ENCODE results near the gene SNX33. TPM values are rescaled to one million over a fixed set of nuclear protein-coding genes. Genes with fewer than 3 reads are reported as not detected.
A peak's percentile ranks its signal among the peaks of the same experiment; 100 is the strongest.
"Not testable (repeated sequence)": the region's sequence is repeated elsewhere in the genome, so short reads cannot be mapped to it uniquely, and the experiment has no call there.

Gene SNX33
- total RNA-seq, 2 donors from 2014 or later: 1.7 to 1.8 TPM

DNA sequence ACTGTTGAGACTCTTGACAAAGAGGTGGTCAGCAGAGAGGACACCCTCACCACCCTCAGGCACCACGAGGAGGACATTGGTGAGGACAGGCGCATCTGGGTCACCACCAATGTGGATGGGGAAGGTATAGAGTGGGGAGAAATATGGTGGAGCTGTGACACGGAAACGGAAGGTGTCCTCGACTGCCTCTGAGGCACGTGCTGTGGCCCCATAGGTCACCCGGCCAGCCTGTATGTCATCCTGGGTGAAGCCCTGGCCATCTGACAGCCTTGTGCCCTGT is 40.5 kb downstream of the SNX33 start:
- DNase-seq (no peak), ATAC-seq (no peak)
- Mint-ChIP-seq H3K4me1 (peaks cover 4% of the 10 kb centered on the region), H3K36me3 (ENCODE audit: low read depth) (peaks cover 4% of the 10 kb centered on the region), H3K4me3 (no peak overlapping the region), H3K27me3 (peaks cover 8% of the 10 kb centered on the region), H3K27ac (no peak overlapping the region)
- H3K9me3 ChIP-seq (ENCODE audit: control insufficient read depth, low read length, poor library complexity, severe bottlenecking): no peaks in the 10 kb centered on the region

DNA sequence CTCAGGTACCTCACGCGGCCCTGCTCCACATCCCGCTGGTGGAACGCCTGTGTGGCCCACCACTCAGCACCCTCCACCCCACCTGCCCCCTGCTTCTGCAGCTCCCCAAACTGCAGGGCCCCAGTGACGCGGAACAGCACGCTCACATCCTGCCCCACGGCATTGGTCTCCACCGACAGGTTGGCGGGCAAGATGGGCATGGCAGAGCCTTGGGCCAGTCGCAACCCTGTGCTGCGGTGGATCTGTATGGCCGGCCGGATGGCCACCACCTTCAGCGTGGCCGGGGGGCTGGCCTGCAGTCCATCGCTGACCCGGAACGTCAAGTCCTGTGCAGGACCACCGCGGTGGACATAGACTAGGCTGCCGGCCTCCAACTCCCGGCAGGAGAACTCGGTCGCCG is 41.1 kb downstream of the SNX33 start:
- Mint-ChIP-seq H3K4me3 (no peak overlapping the region), H3K4me1 (peaks cover 4% of the 10 kb centered on the region), H3K27ac (no peak overlapping the region), H3K27me3 (peaks cover 14% of the 10 kb centered on the region), H3K36me3 (ENCODE audit: low read depth) (peaks cover 4% of the 10 kb centered on the region)
- no peak for DNase-seq
- ATAC-seq: no peak
- no peaks in the 10 kb centered on the region for H3K9me3 ChIP-seq (ENCODE audit: control insufficient read depth, low read length, poor library complexity, severe bottlenecking)

DNA sequence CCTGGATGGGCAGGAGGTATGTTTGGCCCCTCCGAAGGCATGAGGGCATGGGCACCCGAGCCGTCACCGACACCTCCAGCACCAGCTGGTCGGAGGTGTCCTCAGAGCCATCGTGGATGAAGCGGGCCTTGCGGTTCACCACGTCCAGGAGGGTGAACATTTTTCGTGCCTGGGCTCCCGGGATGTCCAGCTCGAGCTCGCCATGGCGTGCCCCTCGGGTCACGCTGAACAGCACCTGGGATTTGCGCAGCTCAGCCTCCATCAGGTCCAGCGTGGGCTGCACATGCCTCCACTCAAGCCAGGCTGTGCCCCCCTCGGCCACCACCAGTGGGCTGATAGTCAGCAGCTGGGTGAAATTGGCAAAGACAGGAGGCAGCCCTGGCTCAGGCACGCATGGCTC is 41.7 kb downstream of the SNX33 start:
- not testable (repeated sequence) for H3K36me3 Mint-ChIP-seq (ENCODE audit: low read depth); H3K27ac Mint-ChIP-seq; DNase-seq; ATAC-seq; H3K4me3 Mint-ChIP-seq; H3K4me1 Mint-ChIP-seq; H3K9me3 ChIP-seq (ENCODE audit: control insufficient read depth, low read length, poor library complexity, severe bottlenecking)
- peaks cover 15% of the 10 kb centered on the region for H3K27me3 Mint-ChIP-seq

DNA sequence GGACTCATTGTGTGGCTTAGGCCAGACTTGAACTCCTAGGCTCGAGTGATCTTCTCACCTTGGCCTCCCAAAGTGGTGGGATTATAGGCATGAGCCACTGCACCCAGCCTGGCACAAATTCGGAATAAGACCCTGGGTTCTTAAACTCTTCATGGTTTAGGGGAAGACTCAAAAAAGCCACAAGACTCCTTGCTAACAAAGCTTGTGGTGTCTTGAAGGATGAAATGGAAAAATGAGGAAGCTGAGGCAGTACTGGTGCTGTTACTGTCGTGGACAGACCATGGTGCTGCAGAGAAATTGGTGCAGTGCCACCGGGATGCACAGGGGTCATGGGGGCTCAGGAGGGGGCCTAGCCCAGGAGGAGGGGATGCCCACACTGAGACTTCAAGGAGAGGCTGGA is 44.6 kb downstream of the SNX33 start:
- not testable (repeated sequence) for H3K27ac Mint-ChIP-seq; H3K9me3 ChIP-seq (ENCODE audit: control insufficient read depth, low read length, poor library complexity, severe bottlenecking); H3K36me3 Mint-ChIP-seq (ENCODE audit: low read depth); DNase-seq; ATAC-seq
- peaks cover 16% of the 10 kb centered on the region for H3K4me1 Mint-ChIP-seq
- peak overlapping the region; percentile 50 for H3K4me3 Mint-ChIP-seq
- H3K27me3 Mint-ChIP-seq: peaks cover 31% of the 10 kb centered on the region

DNA sequence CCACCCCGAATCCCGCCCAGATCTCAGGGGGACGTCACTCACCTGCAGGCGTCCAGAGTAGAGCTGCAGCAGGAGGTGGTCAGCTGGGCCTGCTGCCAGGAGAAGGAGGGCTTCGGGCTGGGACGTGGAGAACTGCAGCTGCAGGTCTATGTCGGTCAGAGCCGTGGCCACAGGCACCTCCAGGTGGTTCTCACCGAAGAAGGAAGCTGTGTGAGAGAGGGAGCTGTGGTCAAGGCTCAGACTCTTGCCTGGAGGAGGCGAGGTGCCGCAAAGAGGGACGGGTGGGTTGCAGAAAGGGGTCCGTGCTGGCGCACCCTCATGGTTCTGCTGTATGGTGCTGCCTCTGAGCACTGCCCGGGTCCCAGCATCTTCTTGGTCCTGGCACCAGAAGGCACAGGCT is 45.3 kb downstream of the SNX33 start:
- H3K4me3 Mint-ChIP-seq; H3K36me3 Mint-ChIP-seq (ENCODE audit: low read depth); H3K27ac Mint-ChIP-seq; ATAC-seq; H3K9me3 ChIP-seq (ENCODE audit: control insufficient read depth, low read length, poor library complexity, severe bottlenecking); DNase-seq: not testable (repeated sequence)
- Mint-ChIP-seq H3K27me3 (peaks cover 31% of the 10 kb centered on the region), H3K4me1 (peaks cover 17% of the 10 kb centered on the region)

DNA sequence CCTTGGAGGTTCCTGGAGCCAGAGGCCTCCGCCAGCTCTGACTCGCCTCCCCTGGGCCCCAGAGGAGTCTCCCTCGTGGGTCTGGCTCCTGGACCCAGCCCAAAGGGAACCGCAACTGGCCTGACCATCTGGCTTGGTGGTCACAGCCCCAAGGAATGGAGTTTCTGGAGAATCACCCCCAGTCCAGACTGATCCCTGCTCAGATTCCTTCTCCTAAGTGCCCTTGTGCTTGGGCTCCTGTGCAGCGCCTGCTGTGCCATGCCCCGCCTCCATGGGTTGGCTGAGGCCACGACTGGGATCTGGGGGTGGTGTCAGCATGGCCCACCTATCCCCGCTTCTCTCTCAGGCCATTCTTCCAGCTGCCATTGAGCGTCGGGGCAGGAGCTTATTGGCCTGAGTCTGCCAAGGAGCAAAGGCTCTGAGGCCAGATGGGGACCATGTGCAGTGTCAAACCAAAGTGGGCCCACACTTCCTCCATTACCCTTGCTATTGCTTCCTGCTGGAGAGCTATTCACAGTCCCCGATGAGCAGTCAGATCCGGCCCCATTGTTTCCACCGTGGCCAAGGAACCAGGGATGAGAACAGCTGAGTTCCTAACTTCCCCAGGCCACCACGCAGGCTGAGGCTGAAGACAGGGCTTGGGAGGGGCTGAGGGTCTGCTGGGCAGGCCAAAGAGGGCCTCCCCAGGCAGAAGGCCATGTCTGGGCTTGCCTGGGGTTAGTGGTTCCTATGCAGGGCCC is 46.0 kb downstream of the SNX33 start:
- ATAC-seq: no peak
- peaks cover 17% of the 10 kb centered on the region for H3K4me1 Mint-ChIP-seq

DNA sequence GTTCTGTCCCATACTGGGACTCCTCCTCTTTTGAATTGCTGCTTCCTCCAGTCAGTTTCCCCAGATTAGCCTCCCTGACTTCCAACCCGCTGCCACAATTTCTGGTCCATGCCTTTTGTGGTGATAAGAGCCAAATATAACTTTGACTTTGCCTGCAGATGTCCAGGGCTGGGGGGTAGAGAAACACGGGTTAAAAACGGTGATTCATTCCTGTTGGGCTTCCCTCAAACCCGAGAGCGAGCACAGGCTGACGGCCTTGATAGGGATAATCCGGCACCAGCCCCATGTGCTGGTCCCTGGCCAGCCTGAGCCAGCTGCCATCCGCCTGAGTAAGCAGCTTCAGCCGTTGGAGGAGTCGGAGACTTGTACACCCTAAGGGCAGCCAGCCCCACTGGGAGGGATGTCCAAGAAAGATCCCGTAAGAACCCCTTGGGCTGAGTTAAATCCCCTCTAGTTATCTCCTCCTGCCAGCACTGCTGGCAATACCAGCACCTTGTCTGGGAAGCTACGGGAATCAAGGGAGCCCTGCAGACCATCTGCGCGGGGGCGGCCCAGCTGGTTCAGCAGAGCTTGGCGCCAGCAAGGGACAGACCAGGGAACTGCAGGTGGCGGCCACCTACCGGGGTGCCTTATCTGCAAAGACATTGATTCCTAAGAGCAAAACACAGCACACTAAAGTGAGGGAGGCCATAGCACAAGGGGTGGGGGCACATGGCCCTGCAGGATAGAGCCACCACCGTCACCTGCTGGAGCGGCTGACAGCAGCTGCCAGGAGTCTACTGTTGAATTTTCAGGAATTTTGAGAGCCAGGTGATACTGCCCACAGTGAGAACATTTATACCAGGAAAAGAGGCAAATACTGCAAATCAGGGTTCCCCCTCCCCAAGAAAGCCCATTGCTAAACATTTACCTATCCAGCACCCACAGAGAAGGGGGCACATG is 46.8 kb downstream of the SNX33 start:
- H3K27ac Mint-ChIP-seq: no peak overlapping the region
- ATAC-seq (no peak), DNase-seq (no peak)
- peaks cover 31% of the 10 kb centered on the region for H3K27me3 Mint-ChIP-seq
- H3K4me3 Mint-ChIP-seq: no peak overlapping the region
- H3K36me3 Mint-ChIP-seq (ENCODE audit: low read depth): peaks cover 7% of the 10 kb centered on the region
- peaks cover 17% of the 10 kb centered on the region for H3K4me1 Mint-ChIP-seq
- H3K9me3 ChIP-seq (ENCODE audit: control insufficient read depth, low read length, poor library complexity, severe bottlenecking): no peaks in the 10 kb centered on the region

More for the DNA sequence above, 46.0 kb downstream of the SNX33 start:
- H3K9me3 ChIP-seq (ENCODE audit: control insufficient read depth, low read length, poor library complexity, severe bottlenecking): no peaks in the 10 kb centered on the region
- H3K36me3 Mint-ChIP-seq (ENCODE audit: low read depth): peaks cover 7% of the 10 kb centered on the region
- H3K4me3 Mint-ChIP-seq: no peak overlapping the region
- no peak overlapping the region for H3K27ac Mint-ChIP-seq
- DNase-seq: no peak
- H3K27me3 Mint-ChIP-seq: peaks cover 31% of the 10 kb centered on the region

DNA sequence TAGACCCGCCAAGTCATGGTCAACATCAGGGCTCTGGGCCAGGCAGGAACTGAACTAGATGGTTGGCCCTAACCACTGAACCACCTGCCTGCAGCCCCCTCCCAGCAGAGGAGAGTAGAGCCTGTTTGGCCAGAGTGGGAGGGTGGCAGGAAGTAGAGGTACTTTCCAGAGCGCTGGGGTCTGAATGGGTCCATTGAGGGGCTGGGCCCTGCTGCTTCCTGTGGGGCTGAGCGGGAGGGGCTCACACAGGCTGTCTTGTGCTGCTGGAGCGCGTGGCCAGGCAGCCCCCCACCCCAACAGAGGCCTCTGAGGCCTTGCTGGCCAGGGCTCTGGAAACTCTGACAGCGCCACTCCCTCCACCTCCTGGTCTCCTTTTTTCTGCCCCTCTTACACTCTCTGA is 47.5 kb downstream of the SNX33 start:
- no peak for DNase-seq
- Mint-ChIP-seq H3K27me3 (peaks cover 31% of the 10 kb centered on the region), H3K4me1 (peaks cover 17% of the 10 kb centered on the region), H3K27ac (no peak overlapping the region), H3K36me3 (ENCODE audit: low read depth) (peaks cover 7% of the 10 kb centered on the region), H3K4me3 (no peak overlapping the region)
- ATAC-seq: no peak
- no peaks in the 10 kb centered on the region for H3K9me3 ChIP-seq (ENCODE audit: control insufficient read depth, low read length, poor library complexity, severe bottlenecking)

DNA sequence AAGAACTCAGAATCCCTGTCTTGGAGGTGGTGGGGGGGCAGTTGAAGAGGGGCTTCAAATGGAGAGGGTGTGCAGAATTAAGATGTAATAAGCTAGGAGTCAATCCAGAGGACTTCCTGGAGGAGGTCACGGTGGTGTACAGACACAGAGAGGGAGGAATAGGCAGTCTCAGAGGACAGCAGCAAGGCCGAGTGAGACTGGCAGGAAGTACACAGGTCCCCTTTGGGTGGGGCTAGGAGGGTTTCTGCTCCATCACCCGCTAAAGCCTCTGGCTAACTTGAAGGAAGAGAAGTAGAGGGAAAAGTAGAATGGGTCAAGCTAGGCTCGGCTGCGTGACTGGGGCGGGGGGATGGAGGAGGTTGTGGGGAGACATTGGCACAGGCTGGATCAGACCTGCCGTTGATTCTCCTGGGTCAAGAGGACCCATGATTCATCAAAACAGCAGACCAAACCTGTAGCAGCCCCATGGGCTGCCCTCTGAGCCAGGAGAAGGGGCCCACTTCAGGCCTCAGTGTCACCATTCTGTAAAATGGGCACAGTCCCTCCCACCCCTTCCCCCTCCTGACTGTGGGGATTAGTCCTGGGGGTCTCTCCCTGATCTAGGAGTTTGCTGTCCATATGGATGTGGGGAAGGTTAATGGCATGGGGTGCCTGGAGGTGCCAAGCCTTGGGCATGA is 48.1 kb downstream of the SNX33 start:
- peaks cover 7% of the 10 kb centered on the region for H3K36me3 Mint-ChIP-seq (ENCODE audit: low read depth)
- no peaks in the 10 kb centered on the region for H3K9me3 ChIP-seq (ENCODE audit: control insufficient read depth, low read length, poor library complexity, severe bottlenecking)
- DNase-seq (no peak), ATAC-seq (no peak)
- H3K4me1 Mint-ChIP-seq: peaks cover 17% of the 10 kb centered on the region
- peaks cover 31% of the 10 kb centered on the region for H3K27me3 Mint-ChIP-seq
- no peak overlapping the region for H3K27ac Mint-ChIP-seq
- no peak overlapping the region for H3K4me3 Mint-ChIP-seq

DNA sequence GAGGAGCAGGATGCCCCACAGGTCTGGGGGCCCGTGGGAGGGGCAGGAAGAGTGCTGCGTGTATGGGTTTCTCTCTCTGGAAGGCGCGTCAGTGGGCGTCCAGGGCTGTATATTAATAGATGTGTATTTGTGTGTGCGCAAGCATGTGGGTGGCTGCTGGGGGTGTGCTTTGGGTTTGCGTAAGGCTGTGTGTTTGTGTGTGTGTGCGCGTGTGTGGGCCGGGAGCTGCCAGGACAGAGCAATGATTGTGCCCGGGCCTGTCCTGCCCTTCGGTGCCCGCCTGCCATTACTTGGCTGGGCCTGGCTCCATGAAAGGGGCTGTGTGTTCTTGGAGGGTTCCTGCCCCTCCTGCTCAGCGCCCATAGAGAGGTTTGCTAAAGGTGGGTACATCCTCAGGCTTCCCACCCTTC is 48.6 kb downstream of the SNX33 start:
- no peak overlapping the region for H3K27ac Mint-ChIP-seq
- peaks cover 31% of the 10 kb centered on the region for H3K27me3 Mint-ChIP-seq
- peaks cover 17% of the 10 kb centered on the region for H3K4me1 Mint-ChIP-seq

DNA sequence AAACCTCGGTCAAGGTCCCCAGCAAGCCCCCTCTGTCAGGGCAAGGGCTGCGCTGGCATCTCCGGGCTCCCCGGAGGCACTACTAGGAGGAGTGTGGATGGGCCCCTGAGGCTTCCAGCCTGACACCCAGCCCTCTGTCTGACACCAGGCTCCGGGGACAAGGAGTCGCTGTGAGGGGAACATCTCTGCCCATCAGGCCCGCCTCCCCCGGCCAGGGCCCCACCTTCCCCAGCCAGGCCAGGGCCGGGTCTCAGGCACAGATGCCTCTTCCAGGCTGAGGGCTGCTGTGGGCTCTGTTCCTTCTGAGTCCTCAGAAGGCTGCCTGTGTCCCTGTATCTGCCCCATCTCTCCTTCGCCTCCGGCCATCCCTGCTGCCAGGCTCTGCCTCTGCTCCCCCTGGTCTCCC is 49.1 kb downstream of the SNX33 start:
- peaks cover 7% of the 10 kb centered on the region for H3K36me3 Mint-ChIP-seq (ENCODE audit: low read depth)
- peaks cover 17% of the 10 kb centered on the region for H3K4me1 Mint-ChIP-seq
- no peak overlapping the region for H3K27ac Mint-ChIP-seq
- H3K27me3 Mint-ChIP-seq: peaks cover 31% of the 10 kb centered on the region
- H3K4me3 Mint-ChIP-seq: no peak overlapping the region
- no peak for DNase-seq
- no peaks in the 10 kb centered on the region for H3K9me3 ChIP-seq (ENCODE audit: control insufficient read depth, low read length, poor library complexity, severe bottlenecking)
- no peak for ATAC-seq

More for the DNA sequence above, 48.6 kb downstream of the SNX33 start:
- Mint-ChIP-seq H3K4me3 (no peak overlapping the region), H3K36me3 (ENCODE audit: low read depth) (peaks cover 7% of the 10 kb centered on the region)
- ATAC-seq: no peak
- no peak for DNase-seq
- H3K9me3 ChIP-seq (ENCODE audit: control insufficient read depth, low read length, poor library complexity, severe bottlenecking): no peaks in the 10 kb centered on the region

DNA sequence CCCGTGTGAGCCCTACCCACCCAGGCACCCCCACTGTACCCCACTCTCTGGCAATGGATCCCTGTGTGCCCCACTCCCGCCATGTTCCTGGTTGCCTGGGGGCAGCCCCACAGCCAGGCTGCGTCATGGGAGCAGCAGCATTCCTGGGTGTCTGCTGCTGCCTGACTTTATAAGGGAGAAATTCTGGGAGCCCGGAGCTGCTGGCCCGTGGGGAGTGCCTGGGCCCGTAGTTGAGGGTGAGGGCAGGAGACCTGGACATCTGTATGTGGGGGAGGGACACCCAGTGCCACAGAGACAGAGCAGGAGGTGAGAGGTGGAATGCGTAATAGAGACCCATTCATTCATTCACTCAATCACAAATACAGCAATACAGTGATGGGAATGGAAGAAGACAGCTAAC is 49.8 kb downstream of the SNX33 start:
- ATAC-seq: no peak
- no peak for DNase-seq

More for the DNA sequence above, 49.8 kb downstream of the SNX33 start:
- Mint-ChIP-seq H3K4me1 (peaks cover 13% of the 10 kb centered on the region), H3K27ac (no peak overlapping the region), H3K27me3 (peaks cover 30% of the 10 kb centered on the region), H3K36me3 (ENCODE audit: low read depth) (peaks cover 4% of the 10 kb centered on the region), H3K4me3 (no peak overlapping the region)
- no peaks in the 10 kb centered on the region for H3K9me3 ChIP-seq (ENCODE audit: control insufficient read depth, low read length, poor library complexity, severe bottlenecking)
